GM21825 (cell line): ENCODE measurements around the gene NRSN2.
A peak's percentile ranks its signal among the peaks of the same experiment; 100 is the strongest.

Experiments used
- ATAC-seq: cut with Tn5 transposase; IDR thresholded peaks from one replicate; pipeline ENCODE4 v1.9.1; 2021; ENCODE audit warnings: mild to moderate bottlenecking, moderate library complexity; ENCODE audit not compliant: unreplicated experiment

Gene NRSN2, protein sequence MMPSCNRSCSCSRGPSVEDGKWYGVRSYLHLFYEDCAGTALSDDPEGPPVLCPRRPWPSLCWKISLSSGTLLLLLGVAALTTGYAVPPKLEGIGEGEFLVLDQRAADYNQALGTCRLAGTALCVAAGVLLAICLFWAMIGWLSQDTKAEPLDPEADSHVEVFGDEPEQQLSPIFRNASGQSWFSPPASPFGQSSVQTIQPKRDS

DNA sequence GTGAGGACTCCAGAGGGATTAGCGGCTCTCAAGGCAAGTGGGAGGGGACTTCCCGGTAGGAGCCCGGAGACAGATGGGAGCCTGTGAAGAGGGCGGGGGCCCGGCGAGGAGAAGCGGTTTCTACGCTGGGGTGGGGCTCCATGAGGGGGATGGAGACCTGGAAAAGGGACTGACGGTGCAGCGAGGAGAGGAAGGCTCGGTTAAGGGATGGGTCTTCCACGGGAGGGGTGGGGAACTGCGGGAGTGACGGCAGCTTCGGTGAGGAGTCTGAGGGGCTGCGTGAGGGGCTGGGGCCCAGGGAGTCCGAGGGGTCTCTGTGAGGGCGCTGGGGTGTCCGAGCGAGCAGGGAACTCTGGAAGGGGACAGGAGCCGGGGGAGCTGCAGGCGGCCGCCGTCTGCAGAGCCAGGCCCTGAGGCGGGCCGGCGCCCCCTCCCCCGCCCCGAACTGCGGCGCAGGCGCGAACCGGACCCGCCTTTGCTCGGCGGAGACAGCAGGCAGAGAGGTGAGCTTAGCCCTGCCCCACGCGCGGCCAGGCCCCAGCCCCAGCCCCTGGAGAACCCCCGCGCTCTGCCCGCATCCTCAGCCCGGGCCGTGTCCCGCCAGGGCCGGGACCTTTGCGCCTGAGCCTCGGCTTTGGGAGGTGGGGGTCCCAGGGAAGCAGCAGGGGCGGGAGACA lies at the start of gene NRSN2:
Gene NRSN2, plus strand, starts transcription at position 472 of the 677 bp plus-strand sequence. CDS start 2,533 bp downstream, outside the sequence.
- no peak for ATAC-seq

DNA sequence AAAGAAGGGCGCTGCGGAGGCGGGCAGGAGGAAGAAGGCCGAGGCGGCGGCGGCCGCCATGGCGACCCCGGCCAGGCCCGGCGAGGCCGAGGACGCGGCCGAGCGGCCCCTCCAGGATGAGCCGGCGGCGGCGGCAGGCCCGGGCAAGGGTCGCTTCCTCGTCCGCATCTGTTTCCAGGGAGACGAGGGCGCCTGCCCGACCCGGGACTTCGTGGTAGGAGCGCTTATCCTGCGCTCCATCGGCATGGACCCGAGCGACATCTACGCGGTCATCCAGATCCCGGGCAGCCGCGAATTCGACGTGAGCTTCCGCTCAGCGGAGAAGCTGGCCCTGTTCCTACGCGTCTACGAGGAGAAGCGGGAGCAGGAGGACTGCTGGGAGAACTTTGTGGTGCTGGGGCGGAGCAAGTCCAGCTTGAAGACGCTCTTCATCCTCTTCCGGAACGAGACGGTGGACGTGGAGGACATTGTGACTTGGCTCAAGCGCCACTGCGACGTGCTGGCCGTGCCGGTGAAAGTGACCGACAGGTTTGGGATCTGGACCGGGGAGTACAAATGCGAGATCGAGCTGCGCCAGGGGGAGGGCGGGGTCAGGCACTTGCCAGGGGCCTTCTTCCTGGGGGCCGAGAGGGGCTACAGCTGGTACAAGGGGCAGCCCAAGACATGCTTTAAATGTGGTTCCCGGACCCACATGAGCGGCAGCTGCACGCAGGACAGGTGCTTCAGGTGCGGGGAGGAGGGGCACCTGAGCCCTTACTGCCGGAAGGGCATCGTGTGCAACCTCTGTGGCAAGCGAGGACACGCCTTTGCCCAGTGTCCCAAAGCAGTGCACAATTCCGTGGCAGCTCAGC lies 48.8 kb upstream of the NRSN2 start:
- ATAC-seq = peak; percentile 23

DNA sequence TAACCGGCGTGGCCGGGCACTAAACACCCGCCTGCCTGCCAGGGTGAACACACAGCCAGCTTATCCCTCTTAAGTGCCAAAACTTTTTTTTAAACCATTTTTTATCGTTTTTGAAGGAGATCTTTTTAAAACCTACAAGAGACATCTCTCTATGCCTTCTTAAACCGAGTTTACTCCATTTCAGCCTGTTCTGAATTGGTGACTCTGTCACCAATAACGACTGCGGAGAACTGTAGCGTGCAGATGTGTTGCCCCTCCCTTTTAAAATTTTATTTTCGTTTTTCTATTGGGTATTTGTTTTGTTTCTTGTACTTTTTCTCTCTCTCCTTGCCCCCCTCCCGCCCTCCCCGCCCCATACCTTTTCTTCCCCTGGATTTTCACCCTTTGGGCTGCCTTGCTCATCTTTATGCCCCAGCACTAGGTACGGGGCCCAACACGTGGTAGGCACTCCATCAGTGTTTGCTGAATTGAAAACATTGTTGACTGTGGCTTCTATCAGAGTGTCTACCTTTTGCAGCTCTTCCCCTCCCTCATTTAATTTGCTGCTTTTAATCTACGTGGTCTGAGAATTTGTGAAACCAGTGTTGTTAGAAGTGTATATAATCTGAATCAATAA lies 48.0 kb upstream of the NRSN2 start:
- ATAC-seq = no peak

DNA sequence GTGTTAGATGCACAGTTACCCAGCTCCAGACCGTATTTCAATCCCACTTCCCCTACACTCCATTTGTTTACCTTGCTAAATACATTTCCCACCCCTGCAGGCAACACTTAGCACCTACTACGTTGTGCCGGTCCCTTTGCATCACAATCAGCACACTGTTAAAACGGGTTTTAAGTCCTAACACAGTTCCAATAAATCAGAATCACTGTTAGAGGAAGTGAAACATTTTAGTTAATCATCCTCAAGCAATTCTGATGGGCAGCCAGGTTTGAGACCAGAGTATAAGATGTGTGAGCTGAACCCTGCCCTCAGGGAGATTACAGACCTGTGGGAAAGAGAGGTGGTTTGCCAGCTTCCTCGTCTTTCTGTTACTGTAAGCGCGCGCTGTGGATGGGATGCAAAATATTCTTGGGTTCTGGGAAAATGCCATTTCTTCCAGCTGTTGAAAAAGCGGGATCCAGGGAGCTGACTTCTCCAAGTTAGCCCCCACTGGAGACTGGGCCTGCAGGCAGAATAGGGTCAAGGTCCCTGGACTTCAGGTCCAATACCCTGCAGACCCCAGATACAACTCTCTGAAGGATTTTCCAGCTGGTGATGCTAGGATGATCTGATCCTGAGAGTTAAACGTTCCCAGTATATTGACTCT lies 46.4 kb upstream of the NRSN2 start:
- no peak for ATAC-seq

DNA sequence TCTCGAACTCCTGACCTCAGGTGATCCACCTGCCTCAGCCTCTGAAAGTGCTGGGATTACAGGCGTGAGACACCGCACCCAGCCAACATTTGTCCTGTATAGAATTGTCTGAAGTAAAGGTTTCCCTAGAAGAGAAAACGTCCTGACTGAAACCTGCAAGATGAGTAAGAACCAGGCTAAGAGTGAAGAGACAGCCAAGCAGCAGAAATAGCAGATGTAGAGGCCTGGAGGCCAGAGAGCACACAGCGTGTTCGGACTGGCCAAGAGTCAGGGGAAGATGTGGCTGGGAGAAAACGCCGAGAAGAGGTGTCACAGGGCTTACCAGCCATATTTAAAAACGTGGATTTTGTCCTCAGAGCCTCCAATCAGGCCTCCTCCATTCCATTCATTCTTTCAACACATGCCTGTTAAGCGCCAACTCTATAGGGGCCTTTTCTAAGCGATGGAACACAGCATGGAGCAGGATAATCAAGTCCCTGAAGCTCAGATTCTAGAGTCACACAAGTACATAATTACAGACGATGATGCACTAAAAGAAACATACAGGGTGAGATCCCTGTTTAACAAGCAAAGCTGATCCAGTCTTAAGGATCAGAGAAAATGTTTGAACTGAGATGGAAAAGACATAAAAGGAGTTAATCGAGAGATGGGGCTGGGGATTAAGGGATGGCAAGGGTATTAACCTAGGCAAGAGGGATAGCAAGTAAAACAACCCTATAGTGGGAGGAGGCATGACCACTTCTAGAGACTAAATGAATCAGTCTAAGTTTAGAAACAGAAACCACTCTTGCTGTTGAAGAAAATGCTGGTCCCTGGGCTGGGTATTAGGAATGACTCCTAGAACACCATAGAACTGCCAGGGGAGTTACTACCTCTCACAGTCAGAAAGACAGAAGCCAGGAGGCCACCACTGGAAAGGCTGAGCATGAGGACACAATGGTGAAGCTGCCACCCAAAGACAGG lies 44.7 kb upstream of the NRSN2 start:
- ATAC-seq = no peak

DNA sequence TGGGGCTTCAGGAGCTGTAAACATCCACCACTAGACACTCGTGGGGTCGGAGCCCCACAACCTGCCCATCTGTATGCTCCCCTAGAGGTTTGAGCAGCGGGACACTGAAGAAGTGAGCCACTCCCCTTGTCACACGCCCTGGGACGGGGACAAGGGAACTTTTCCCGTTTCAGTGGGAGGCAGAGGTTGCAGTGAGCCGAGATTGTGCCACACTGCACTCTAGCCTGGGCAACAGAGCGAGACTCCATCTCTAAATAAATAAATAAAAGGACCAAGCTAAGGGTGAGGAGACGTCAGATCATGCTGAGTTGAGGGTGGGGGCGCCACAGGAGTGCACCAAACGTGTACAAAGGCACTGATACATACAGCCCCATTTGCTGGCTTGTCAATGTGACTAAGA lies 41.2 kb upstream of the NRSN2 start:
- ATAC-seq = no peak

DNA sequence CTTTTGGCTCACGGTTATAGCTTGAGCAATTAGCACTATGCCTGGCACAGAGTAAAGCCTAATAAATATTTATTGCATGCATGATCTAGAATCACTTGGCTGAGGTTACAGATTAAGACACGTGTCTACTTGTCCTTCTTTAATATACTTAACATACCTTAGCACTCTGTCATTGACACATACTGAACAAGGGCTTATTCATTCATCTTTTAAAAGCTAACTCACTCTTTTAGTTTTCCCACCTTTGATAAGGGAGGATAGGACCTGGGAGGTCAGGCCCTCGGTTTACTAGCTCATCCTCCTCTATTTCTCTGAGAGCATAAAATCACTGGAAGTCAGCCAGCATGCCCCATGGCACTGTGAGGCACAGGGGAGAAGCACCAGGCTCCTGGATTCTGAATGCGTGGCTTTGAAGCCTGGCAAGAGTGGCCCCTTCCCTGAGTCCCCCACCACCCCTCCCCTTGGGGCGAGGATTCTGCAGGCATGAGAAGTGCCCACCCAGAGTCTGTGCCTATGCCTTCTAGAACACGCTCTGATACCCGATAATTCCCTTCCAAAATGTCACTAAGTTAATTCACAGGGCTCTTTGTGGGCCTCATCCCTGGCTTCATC lies 38.4 kb upstream of the NRSN2 start:
- ATAC-seq = no peak

DNA sequence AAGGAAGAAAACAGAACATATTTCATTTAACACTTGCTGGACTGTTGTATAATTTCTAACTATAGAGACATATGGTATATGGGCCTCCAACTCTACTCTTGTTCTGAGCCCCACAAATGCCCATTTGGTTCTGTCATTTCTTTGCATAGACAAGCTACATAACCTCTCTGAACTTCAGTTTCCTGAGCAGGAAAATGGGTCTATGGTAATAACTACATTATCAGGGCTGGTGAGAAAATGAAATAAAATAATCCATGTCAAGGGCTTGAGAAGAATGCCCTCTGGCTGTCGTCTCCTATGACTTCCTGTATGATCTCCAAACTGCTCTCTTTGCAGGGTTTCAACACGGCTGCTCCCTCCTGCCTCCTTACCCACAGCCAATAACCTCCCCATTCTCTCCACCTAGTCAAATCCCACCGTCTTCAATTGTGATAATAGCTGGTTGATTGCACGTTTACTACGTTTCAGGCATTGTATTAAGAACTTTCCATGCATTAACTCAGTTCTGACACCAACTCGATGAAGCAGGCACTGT lies 37.5 kb upstream of the NRSN2 start:
- no peak for ATAC-seq

DNA sequence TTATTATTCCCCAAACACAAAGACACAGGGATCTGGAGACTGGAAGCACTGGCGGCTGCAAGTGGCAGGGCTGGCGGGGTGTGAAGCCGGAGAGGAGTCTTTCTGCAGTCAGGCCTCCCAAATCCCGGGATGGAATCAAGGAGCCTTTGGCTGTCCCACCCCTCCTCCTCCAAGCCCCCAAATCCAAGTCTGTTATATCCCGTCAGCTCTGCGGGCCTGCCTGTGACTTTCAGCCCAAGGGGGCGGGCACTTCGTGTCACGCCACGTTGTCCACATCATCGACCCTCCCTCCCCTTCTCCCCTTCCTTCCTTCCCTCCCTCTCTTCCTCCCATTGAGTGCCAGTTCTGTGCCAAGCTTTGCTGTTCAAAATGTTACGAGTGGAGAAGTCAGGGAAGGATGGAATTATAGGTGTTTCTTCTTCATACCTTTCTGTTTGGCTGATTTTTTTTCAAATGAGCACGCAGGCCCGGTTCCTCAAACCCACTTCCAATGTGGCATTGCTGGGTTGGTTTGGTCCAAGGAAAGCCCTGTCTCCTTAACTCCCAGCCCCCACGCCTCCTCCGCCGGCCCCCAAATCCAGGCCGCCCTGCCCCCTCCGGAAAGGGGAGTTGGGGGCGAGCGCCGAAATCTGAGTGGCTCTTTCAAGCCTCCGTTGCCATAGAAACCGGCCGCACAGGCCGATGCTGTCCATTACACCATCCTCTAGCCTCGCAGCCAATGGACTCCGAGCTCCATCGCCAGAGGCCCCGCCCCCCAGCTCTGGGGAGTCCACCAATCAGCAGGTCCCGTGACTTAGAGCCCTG lies 36.9 kb upstream of the NRSN2 start:
- peak; percentile 96 for ATAC-seq

DNA sequence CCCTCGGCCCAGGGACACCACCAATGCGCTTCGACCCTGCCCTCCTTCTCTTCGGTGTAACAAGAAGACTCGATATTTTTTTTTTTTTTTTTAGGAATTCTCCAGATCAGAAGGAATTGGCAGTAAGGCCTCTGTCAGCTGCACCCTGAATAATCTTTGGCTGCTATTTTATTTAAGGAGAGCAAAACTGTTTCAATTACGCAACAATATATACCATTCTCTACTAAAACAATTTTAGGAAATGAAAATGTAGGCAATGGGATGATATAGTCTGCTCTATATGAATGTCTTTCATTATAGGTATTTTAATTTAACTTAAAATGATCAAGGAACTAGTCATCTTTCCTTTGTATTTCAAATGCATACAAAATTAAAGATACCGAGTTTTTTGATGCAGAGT lies 36.3 kb upstream of the NRSN2 start:
- ATAC-seq = no peak

DNA sequence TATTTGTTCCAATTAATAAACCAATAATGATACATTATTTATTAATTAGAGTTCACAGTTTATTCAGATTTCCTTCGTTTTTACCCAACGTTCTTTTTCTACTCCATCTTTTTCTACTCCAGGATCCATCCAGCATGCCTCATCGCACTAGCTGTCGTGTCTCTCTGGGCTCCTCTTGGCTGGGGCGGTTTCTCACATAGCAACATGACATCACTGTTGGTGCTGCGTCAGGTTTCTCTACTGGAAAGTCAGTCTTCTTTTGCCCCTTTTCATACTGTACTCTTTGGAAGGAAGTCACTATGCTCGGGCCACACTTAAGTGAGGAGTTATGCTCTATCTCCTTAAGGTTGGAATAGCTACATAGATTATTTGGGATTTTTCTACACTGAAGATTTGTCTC lies 35.3 kb upstream of the NRSN2 start:
- ATAC-seq = no peak

DNA sequence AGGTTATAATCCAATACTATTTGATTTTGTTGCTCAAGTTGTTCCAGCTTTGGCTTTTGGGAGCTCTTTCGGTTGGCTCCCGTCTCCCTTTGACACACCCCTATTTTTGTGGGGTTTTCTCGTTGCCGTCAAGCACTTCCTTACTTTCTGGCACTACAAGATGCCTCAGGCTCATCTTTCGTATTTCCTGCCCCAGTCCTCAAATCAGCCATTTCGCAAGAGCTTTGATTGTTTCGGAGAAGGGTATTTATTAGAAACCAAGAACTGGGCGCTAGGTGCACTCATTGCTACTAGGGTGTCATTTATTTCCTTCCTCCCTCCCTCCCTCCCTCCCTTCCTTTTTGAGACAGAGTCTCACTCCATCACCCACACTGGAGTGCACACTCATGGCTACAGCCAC lies 34.8 kb upstream of the NRSN2 start:
- ATAC-seq = no peak

DNA sequence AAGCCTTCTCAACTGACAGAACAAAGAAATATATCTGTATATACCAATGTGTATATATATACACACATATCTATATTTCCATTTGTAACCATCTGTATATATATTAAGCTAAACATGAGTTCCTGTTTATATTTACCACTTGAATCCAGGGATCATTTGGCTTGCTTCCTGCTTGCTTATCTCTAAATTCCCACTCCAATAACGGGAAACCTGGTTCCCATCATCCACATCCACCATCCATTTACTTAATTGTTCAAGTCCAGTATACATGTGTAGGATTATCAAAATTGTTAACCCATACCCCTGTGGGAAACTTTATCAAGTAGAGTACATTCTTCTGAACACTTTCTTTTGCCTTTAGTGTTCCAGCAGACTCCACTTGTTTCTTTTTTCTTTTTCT lies 34.0 kb upstream of the NRSN2 start:
- no peak for ATAC-seq

DNA sequence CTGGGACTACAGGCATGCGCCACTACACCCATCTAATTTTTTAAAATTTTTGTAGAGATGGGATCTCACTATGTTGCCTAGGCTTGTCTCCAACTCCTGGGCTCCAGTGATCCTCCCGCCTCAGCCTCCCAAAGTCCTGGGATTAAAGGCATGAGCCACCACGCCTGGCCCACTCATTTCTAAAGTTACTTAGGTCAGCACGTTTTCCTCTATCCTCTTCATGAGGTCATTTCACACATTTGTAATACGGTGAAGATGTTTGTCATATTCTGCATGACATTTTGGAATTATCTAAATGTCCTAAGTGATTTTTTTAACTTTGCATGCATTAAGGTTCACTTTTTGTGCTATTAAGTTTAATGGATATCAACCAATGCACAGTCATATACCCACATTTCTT lies 33.5 kb upstream of the NRSN2 start:
- no peak for ATAC-seq

DNA sequence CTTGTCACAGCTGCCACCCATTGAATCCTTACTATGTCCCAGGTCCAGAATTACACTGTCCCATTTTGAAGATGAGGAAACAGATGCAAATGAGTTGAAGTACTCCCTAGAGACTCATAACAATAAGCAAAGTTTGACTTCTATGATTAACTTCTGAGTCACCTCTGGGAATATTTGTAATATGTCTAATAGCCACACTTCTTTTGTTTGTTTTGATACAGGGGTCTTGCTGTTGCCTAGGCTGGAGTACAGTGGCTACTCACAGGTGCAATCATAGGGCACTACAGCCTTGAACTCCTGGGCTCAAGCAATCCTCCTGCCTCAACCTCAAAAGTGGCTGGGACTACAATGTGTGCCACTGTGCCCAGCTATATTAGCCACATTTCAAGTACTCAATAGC lies 33.0 kb upstream of the NRSN2 start:
- no peak for ATAC-seq

DNA sequence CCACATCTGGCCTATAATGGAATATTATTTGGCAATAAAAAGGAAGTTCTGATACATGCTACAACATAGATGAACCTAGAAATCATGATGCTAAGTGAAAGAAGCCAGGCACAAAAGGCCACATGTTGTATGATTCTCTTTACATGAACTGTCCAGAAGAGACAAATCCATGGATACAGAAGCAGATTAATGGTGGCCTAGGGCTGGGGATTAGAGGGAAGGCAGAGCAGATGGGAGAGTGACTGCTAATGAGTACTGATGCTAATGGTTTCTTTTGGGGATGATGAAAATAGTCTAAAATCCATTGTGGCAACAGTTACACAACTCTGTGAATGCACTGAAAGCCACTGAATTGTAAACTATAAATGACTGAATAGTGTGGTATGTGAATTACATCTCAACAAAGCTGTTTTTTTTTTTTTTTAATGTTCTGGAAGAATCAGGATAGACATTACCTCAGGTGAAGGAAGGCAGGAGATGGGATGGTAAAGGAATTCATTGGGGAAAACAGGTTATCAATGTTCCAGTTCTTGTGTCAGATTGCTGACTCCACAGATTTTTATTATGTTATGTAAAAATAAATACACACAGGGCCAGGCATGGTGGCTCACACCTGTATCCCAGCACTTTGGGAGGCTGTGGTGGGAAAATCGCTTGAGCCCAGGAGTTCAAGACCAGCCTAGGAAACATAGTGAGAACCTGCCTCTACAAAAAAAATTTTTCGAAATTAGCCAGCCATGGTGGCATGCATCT lies 30.4 kb upstream of the NRSN2 start:
- ATAC-seq = no peak

DNA sequence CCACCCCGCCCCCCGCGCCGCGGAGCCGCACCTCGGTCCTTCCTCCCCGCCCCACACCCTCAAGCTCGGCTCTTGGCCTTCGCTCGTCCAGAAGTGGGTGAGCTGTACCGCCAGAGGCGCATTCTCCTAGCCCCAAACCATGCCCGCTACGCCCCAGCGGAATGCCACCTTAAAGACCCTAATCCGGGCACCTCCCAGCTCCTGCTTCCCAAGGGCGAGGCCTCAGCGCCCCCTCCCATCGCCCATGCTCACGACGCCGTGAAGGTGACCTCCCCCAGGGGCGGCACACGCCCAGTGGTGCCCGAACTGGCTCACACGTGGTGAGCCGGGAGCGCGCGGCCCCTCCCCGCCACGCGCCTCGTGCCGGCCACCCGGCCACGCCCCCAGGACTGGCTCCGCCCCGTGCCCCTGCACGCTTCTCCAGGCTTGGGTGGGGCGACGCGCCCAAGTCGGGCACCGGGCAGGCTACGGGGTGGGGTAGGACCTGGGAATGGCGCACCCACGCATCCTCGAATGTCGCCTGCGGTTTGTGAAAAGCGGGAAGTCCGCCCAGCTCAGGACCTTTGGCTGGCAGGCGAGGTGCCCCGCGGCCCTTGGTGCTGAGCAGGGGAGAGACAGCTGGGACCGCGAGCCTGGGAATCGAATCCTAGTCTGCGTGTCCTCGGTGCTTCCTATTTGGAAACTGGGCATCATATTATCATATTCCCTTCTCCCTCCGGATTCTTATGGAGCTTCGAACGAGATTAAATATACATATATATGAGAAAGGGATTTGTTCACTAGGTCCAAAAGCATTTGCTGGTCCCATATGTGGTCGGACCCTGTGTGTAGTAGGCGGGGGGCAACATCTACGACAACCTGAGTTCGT lies 22.5 kb upstream of the NRSN2 start:
- peak; percentile 49 for ATAC-seq
